SU-DHL-6 (cell line): ENCODE results near the gene DUSP12.

Experiments used
- CTCF ChIP-seq: fragments of 200-600 bp; sonication (generic); IDR thresholded peaks from one replicate; pipeline ENCODE4 v1.5.1; 2017; ENCODE audit warnings: antibody characterized with exemption, mild to moderate bottlenecking, low read length, moderate library complexity; ENCODE audit not compliant: insufficient read depth, poor library complexity, severe bottlenecking
- EZH2phosphoT487 ChIP-seq: fragments of 200-600 bp; sonication (generic), shearing (Covaris generic); conservative IDR thresholded peaks from 2 replicates; pipeline ENCODE4 v1.6.1; 2018; ENCODE audit warnings: mild to moderate bottlenecking, antibody characterized with exemption, low read length, moderate library complexity, mixed read lengths

GRCh38 chr1:161743231-161743630 lies 6.4 kb upstream of the DUSP12 start:
- no peak for TF ChIP-seq CTCF
- no peak for TF ChIP-seq EZH2phosphoT487
